Astrocyte (in vitro differentiated cells and primary cell): ENCODE data around the gene FUOM. TPM values are rescaled to one million over a fixed set of nuclear protein-coding genes. Genes with fewer than 3 reads are reported as not detected.
"Not testable (repeated sequence)": the region's sequence is repeated elsewhere in the genome, so short reads cannot be mapped to it uniquely, and the experiment has no call there.

ENCODE experiments used
- DNase-seq: peaks from one replicate; pipeline ENCODE4 v3.0.0-alpha.2; 2010; ENCODE audit warnings: low read depth
- FAIRE-seq: peaks from 2 replicates; lab custom pipeline; 2011; peaks lifted over from hg19 to GRCh38; lab: Jason Lieb, UNC
- H2AFZ ChIP-seq: 2 replicates; pipeline ENCODE4 v1.6.0; 2012; ENCODE audit warnings: low read depth, low read length, inconsistent platforms
- H3K27ac ChIP-seq: 2 replicates; pipeline ENCODE4 v1.5.1; 2011; ENCODE audit warnings: low read depth, low read length, inconsistent platforms
- H3K27me3 ChIP-seq: 2 replicates; pipeline ENCODE4 v1.6.0; 2011; ENCODE audit warnings: low read length, inconsistent platforms; ENCODE audit not compliant: insufficient read depth
- H3K36me3 ChIP-seq: 2 replicates; pipeline ENCODE4 v1.5.1; 2011; ENCODE audit warnings: low read length, inconsistent platforms; ENCODE audit not compliant: insufficient read depth
- H3K4me1 ChIP-seq: 2 replicates; pipeline ENCODE4 v1.5.1; 2011; ENCODE audit warnings: low read length, inconsistent platforms; ENCODE audit not compliant: insufficient read depth
- H3K4me2 ChIP-seq: 2 replicates; pipeline ENCODE4 v1.6.0; 2012; ENCODE audit warnings: low read length, inconsistent platforms
- H3K4me3 ChIP-seq: 2 replicates; pipeline ENCODE4 v1.5.1; 2011; ENCODE audit warnings: low read depth, mild to moderate bottlenecking, low read length, inconsistent platforms; ENCODE audit not compliant: insufficient read depth
- H3K79me2 ChIP-seq: 2 replicates; pipeline ENCODE4 v1.6.0; 2012; ENCODE audit warnings: mild to moderate bottlenecking, low read length, inconsistent platforms; ENCODE audit not compliant: insufficient read depth
- H3K9ac ChIP-seq: 2 replicates; pipeline ENCODE4 v1.6.0; 2012; ENCODE audit warnings: mild to moderate bottlenecking, low read length, inconsistent platforms
- H3K9me3 ChIP-seq: 2 replicates; pipeline ENCODE4 v1.5.1; 2012; ENCODE audit warnings: low read depth, mild to moderate bottlenecking, low read length, inconsistent platforms; ENCODE audit not compliant: insufficient read depth
- H4K20me1 ChIP-seq: 2 replicates; pipeline ENCODE4 v1.6.0; 2012; ENCODE audit warnings: low read length, inconsistent platforms; ENCODE audit not compliant: insufficient read depth
- H3K27ac Mint-ChIP-seq: one replicate; pipeline ENCODE4 v1.8.0; 2021; ENCODE audit warnings: mild to moderate bottlenecking, mixed read lengths; ENCODE audit not compliant: unreplicated experiment
- H3K27me3 Mint-ChIP-seq: one replicate; pipeline ENCODE4 v1.8.0; 2021; ENCODE audit warnings: low read depth, mixed read lengths; ENCODE audit not compliant: unreplicated experiment
- H3K36me3 Mint-ChIP-seq: one replicate; pipeline ENCODE4 v1.8.0; 2021; ENCODE audit warnings: low read depth, mixed read lengths; ENCODE audit not compliant: unreplicated experiment
- H3K4me1 Mint-ChIP-seq: one replicate; pipeline ENCODE4 v1.8.0; 2021; ENCODE audit warnings: low read depth, mixed read lengths; ENCODE audit not compliant: unreplicated experiment
- H3K4me3 Mint-ChIP-seq: one replicate; pipeline ENCODE4 v1.8.0; 2021; ENCODE audit warnings: mild to moderate bottlenecking, moderate library complexity, mixed read lengths; ENCODE audit not compliant: unreplicated experiment
- H3K9me3 Mint-ChIP-seq: one replicate; pipeline ENCODE4 v1.8.0; 2021; ENCODE audit warnings: mild to moderate bottlenecking, mixed read lengths; ENCODE audit not compliant: unreplicated experiment
- EZH2 ChIP-seq: IDR thresholded peaks from 2 replicates; pipeline ENCODE4 v1.6.1; 2012; ENCODE audit warnings: mild to moderate bottlenecking, low read length, inconsistent platforms; ENCODE audit not compliant: insufficient read depth
- total RNA-seq: library from RNA; stranded (reverse); gene quantifications from 2 replicates; pipeline ENCODE4 v1.2.1, GENCODE V29; 2021

Gene FUOM
- total RNA-seq, 1 donor from 2014 or later, result 28.8 TPM

GRCh38 chr10:133324198-133324792, 33.5 kb downstream of the FUOM start:
- DNase-seq (peak; percentile 31), FAIRE-seq (no peak)
- Histone ChIP-seq H3K4me3 (no peak overlapping the region), H3K9me3 (no peaks in the 10 kb centered on the region), H3K9ac (no peak overlapping the region), H3K4me1 (peaks cover 22% of the 10 kb centered on the region), H4K20me1 (peaks cover under 1% of the 10 kb centered on the region), H2AFZ (no peak overlapping the region), H3K27me3 (peaks cover 12% of the 10 kb centered on the region), H3K36me3 (no peaks in the 10 kb centered on the region), H3K4me2 (no peak overlapping the region), H3K79me2 (no peaks in the 10 kb centered on the region), H3K27ac (no peak overlapping the region)
- H3K36me3 Mint-ChIP-seq, result no peaks in the 10 kb centered on the region
- no peak overlapping the region for H3K27ac Mint-ChIP-seq
- no peak for TF ChIP-seq EZH2
- H3K4me1 Mint-ChIP-seq, result peaks cover 7% of the 10 kb centered on the region
- peaks cover 32% of the 10 kb centered on the region for H3K27me3 Mint-ChIP-seq
- H3K9me3 Mint-ChIP-seq, result no peaks in the 10 kb centered on the region
- no peak overlapping the region for H3K4me3 Mint-ChIP-seq

DNA sequence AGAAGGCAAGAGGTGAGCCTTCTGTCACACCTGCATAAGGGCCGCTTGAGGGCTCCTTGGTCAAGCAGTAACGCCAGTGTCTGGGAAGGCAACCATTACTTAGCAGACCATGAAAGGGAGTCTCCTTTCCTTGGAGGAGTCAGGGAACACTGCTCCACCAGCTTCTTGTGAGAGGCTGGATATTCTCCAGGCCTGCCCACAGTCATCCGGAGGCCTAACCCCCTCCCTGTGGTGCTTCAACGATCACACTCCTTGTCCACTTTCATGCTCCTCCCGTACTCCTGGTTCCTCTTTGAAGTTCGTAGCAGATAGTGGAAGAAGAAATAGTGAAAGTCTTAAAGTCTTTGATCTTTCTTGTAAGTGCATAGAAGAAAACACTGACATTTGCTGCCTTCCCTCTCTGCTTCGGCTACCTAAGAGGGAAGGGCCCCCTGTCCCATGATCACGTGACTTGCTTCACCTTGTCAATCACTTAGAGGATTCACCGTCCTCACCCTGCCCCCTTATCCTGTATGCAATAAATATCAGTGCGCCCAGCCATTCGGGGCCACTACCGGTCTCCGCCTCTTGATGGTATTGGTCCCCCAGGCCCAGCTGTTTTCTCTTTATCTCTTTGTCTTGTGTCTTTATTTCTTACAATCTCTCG, 35.6 kb downstream of the FUOM start:
- H3K4me3 Mint-ChIP-seq, H3K4me1 ChIP-seq, H3K36me3 ChIP-seq, H3K4me2 ChIP-seq, H3K36me3 Mint-ChIP-seq, FAIRE-seq, H3K27ac Mint-ChIP-seq, H3K9me3 Mint-ChIP-seq, H3K79me2 ChIP-seq, H4K20me1 ChIP-seq, H3K4me1 Mint-ChIP-seq, H3K9ac ChIP-seq, H2AFZ ChIP-seq, H3K9me3 ChIP-seq, DNase-seq, H3K4me3 ChIP-seq, H3K27ac ChIP-seq: not testable (repeated sequence)
- peaks cover 11% of the 10 kb centered on the region for H3K27me3 ChIP-seq
- peaks cover 24% of the 10 kb centered on the region for H3K27me3 Mint-ChIP-seq

DNA sequence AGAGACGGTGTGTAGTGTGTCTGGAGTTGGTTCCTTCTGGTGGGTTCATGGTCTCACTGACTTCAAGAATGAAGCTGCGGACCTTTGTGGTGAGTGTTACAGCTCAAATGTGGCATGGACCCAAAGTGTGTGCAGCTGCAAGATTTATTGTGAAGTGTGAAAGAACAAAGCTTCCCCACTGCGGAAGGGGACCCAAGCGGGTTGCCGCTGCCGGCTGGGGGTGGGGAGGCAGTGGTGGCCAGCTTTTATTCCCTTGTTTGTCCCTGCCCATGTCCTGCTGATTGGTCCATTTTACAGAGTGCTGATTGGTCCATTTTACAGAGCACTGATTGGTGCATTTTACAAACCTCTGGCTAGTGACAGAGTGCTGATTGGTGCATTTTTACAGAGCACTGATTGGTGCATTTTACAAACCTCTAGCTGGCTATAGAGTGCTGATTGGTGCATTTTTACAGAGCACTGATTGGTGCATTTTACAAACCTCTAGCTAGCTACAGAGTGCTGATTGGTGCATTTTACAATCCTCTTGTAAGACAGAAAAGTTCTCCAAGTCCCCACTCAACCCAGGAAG, 36.9 kb downstream of the FUOM start:
- not testable (repeated sequence) for H3K9ac ChIP-seq, H2AFZ ChIP-seq, H3K27me3 ChIP-seq, H3K36me3 Mint-ChIP-seq, H3K27ac Mint-ChIP-seq, H3K9me3 ChIP-seq, FAIRE-seq, H3K4me3 Mint-ChIP-seq, H3K4me2 ChIP-seq, H3K79me2 ChIP-seq, H3K9me3 Mint-ChIP-seq, H3K4me3 ChIP-seq, H3K4me1 ChIP-seq, H3K4me1 Mint-ChIP-seq, H3K36me3 ChIP-seq, H3K27ac ChIP-seq, H4K20me1 ChIP-seq, DNase-seq
- peaks cover 14% of the 10 kb centered on the region for H3K27me3 Mint-ChIP-seq
